Liver (tissue), 3 donors: ENCODE results near the gene C10orf67.

Source experiments
- ATF3 ChIP-seq: IDR thresholded peaks from 2 replicates; pipeline ENCODE4 v1.6.1; 2016; ENCODE audit warnings: antibody characterized with exemption
- CTCF ChIP-seq: fragments of 150-350 bp; IDR thresholded peaks from 2 replicates; pipeline ENCODE4 v1.5.1; 2017; ENCODE audit warnings: improper control_type of control experiment, low read depth, low read length; ENCODE audit not compliant: missing input control
- EGR1 ChIP-seq, 2 donors: IDR thresholded peaks; 2 replicates each; pipeline ENCODE4 v1.6.1; 2016 to 2018; ENCODE audit warnings: antibody characterized with exemption in 2 of 2, low read depth in 2 of 2
- FOXA1 ChIP-seq: IDR thresholded peaks from 2 replicates; pipeline ENCODE4 v1.6.1; 2016; ENCODE audit warnings: antibody characterized with exemption
- GABPA ChIP-seq, 2 donors: IDR thresholded peaks in 1 of 2; conservative IDR thresholded peaks in 1 of 2; 2 replicates each; pipeline ENCODE4 v1.6.1; 2016; ENCODE audit warnings: antibody characterized with exemption in 2 of 2, mild to moderate bottlenecking in 1 of 2, moderate library complexity in 1 of 2
- HNF4A ChIP-seq, 2 donors: conservative IDR thresholded peaks; 2 replicates each; pipeline ENCODE4 v1.6.1; 2016; ENCODE audit warnings: antibody characterized with exemption in 2 of 2, mild to moderate bottlenecking in 2 of 2
- HNF4G ChIP-seq: IDR thresholded peaks from 2 replicates; pipeline ENCODE4 v1.6.1; 2016; ENCODE audit warnings: antibody characterized with exemption
- JUND ChIP-seq, 2 donors: IDR thresholded peaks; 2 replicates each; pipeline ENCODE4 v1.6.1; 2016; ENCODE audit warnings: antibody characterized with exemption in 2 of 2
- RAD21 ChIP-seq, 2 donors: IDR thresholded peaks; 2 replicates each; pipeline ENCODE4 v1.6.1; 2016; ENCODE audit warnings: antibody characterized with exemption in 2 of 2, mild to moderate bottlenecking in 2 of 2
- REST ChIP-seq: IDR thresholded peaks from 2 replicates; pipeline ENCODE4 v1.6.1; 2016; ENCODE audit warnings: antibody characterized with exemption, mild to moderate bottlenecking
- SP1 ChIP-seq: IDR thresholded peaks from 2 replicates; pipeline ENCODE4 v1.6.1; 2018; ENCODE audit warnings: antibody characterized with exemption, mild to moderate bottlenecking
- TAF1 ChIP-seq: conservative IDR thresholded peaks from 2 replicates; pipeline ENCODE4 v1.6.1; 2016; ENCODE audit warnings: antibody characterized with exemption, mild to moderate bottlenecking
- YY1 ChIP-seq: IDR thresholded peaks from 2 replicates; pipeline ENCODE4 v1.6.1; 2016; ENCODE audit warnings: antibody characterized with exemption, mild to moderate bottlenecking
- TF ChIP-seq, protein P1 (sequence below): IDR thresholded peaks from 2 replicates; pipeline ENCODE4 v1.6.1; 2016; ENCODE audit warnings: antibody characterized with exemption
- donor health status: healthy.
- donor health status: healthy.

- TF ChIP-seq HNF4G (no peak), CTCF (no peak), REST (no peak), SP1 (no peak), GABPA (IDR thresholded peaks at IDR 0.05 in 1 of 2, conservative IDR thresholded peaks at IDR 0.05 in 1 of 2) (no peak), RAD21 (IDR thresholded peaks at IDR 0.05) (no peak), EGR1 (IDR thresholded peaks at IDR 0.05; ENCODE audit: low read depth in 2 of 2) (no peak), HNF4A (conservative IDR thresholded peaks at IDR 0.05) (no peak), YY1 (no peak), ATF3 (no peak), JUND (IDR thresholded peaks at IDR 0.05) (no peak), TAF1 (no peak), FOXA1 (no peak)
- TF ChIP-seq, protein P1, sequence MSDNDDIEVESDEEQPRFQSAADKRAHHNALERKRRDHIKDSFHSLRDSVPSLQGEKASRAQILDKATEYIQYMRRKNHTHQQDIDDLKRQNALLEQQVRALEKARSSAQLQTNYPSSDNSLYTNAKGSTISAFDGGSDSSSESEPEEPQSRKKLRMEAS = no peak
Measured at GRCh38 chr10:23386052-23386451, 41.5 kb upstream of the C10orf67 start.
